Islet of Langerhans (tissue), 1 donor: Measurements from ENCODE around the gene PCDHB14.
"Not testable (repeated sequence)": the region's sequence is repeated elsewhere in the genome, so short reads cannot be mapped to it uniquely, and the experiment has no call there.

Experiments used
- FAIRE-seq: peaks from one replicate; lab custom pipeline; 2011; peaks lifted over from hg19 to GRCh38; lab: Jason Lieb, UNC

The PCDHB14 gene

GRCh38 chr5:141223112-141223783 is at the start of gene PCDHB14:
TSS of gene PCDHB14 (plus strand) at chr5:141223343. CDS start at chr5:141223506, 163 bp downstream.
- no peak for FAIRE-seq

GRCh38 chr5:141174291-141175104 is 48.6 kb upstream of the PCDHB14 start:
- FAIRE-seq, result not testable (repeated sequence)

GRCh38 chr5:141175933-141176332 is 47.2 kb upstream of the PCDHB14 start:
- FAIRE-seq, result peak; percentile 98

GRCh38 chr5:141177577-141178191 is 45.5 kb upstream of the PCDHB14 start, which contains the start of gene PCDHB8:
TSS of gene PCDHB8 (plus strand) at chr5:141177790. CDS start at chr5:141178035, 245 bp downstream.
- not testable (repeated sequence) for FAIRE-seq

- FAIRE-seq, result not testable (repeated sequence)
Measured at GRCh38 chr5:141179371-141179770, 43.8 kb upstream of the PCDHB14 start.

GRCh38 chr5:141179876-141180275 is 43.3 kb upstream of the PCDHB14 start:
- not testable (repeated sequence) for FAIRE-seq

GRCh38 chr5:141180313-141180712 is 42.8 kb upstream of the PCDHB14 start:
- no peak for FAIRE-seq

- FAIRE-seq, result no peak
Measured at GRCh38 chr5:141182248-141182647, 40.9 kb upstream of the PCDHB14 start, which contains the start of gene PCDHB16. TSS of gene PCDHB16 (plus strand) at chr5:141182387. CDS start at chr5:141182560, 173 bp downstream.

- not testable (repeated sequence) for FAIRE-seq
Measured at GRCh38 chr5:141184117-141184855, 38.9 kb upstream of the PCDHB14 start.

- FAIRE-seq, result no peak
Measured at GRCh38 chr5:141186897-141187512, 36.1 kb upstream of the PCDHB14 start, which contains the start of gene PCDHB9. TSS of gene PCDHB9 (plus strand) at chr5:141187161. CDS start at chr5:141187319, 158 bp downstream.

- FAIRE-seq, result not testable (repeated sequence)
Measured at GRCh38 chr5:141188682-141189081, 34.5 kb upstream of the PCDHB14 start.

GRCh38 chr5:141189131-141189530 is 34.0 kb upstream of the PCDHB14 start:
- not testable (repeated sequence) for FAIRE-seq

- FAIRE-seq, result no peak
Measured at GRCh38 chr5:141192110-141192725, 30.9 kb upstream of the PCDHB14 start, which contains the start of gene PCDHB10. TSS of gene PCDHB10 (plus strand) at chr5:141192353. CDS start at chr5:141192553, 200 bp downstream.

GRCh38 chr5:141194332-141194731 is 28.8 kb upstream of the PCDHB14 start:
- not testable (repeated sequence) for FAIRE-seq

GRCh38 chr5:141196363-141196762 is 26.8 kb upstream of the PCDHB14 start:
- FAIRE-seq, result no peak

- no peak for FAIRE-seq
Measured at GRCh38 chr5:141199359-141200235, 23.5 kb upstream of the PCDHB14 start, which contains the start of gene PCDHB11. TSS of gene PCDHB11 (plus strand) at chr5:141199627. CDS start at chr5:141199775, 148 bp downstream.

- FAIRE-seq, result not testable (repeated sequence)
Measured at GRCh38 chr5:141201126-141201525, 22.0 kb upstream of the PCDHB14 start.

- not testable (repeated sequence) for FAIRE-seq
Measured at GRCh38 chr5:141201646-141202045, 21.5 kb upstream of the PCDHB14 start.

- no peak for FAIRE-seq
Measured at GRCh38 chr5:141208478-141208877, 14.7 kb upstream of the PCDHB14 start, which contains the start of gene PCDHB12. TSS of gene PCDHB12 (plus strand) at chr5:141208719. CDS start at chr5:141208908, 189 bp downstream.
